ENCODE data around the gene ASAP2.
"Not testable (repeated sequence)": the region's sequence is repeated elsewhere in the genome, so short reads cannot be mapped to it uniquely, and the experiment has no call there.

The ASAP2 gene

GRCh38 chr2:9390151-9390850 lies 183.7 kb downstream of the ASAP2 start:
- no peak for DNase-seq

GRCh38 chr2:9390991-9391390 lies 184.4 kb downstream of the ASAP2 start:
- DNase-seq = no peak

- no peak for DNase-seq
Observed at GRCh38 chr2:9391961-9392720, 185.5 kb downstream of the ASAP2 start.

GRCh38 chr2:9392898-9393765 lies 186.5 kb downstream of the ASAP2 start:
- DNase-seq = no peak

- DNase-seq = no peak
Observed at GRCh38 chr2:9394816-9395215, 188.2 kb downstream of the ASAP2 start.

- no peak for DNase-seq
Observed at GRCh38 chr2:9397201-9397600, 190.6 kb downstream of the ASAP2 start.

GRCh38 chr2:9398251-9398650 lies 191.6 kb downstream of the ASAP2 start:
- DNase-seq = not testable (repeated sequence)

GRCh38 chr2:9398881-9399780 lies 192.5 kb downstream of the ASAP2 start:
- no peak for DNase-seq

- no peak for DNase-seq
Observed at GRCh38 chr2:9400268-9401058, 193.9 kb downstream of the ASAP2 start.

GRCh38 chr2:9401059-9401547 lies 194.5 kb downstream of the ASAP2 start:
- DNase-seq = no peak

- DNase-seq = no peak
Observed at GRCh38 chr2:9401646-9402371, 195.2 kb downstream of the ASAP2 start.

- DNase-seq = no peak
Observed at GRCh38 chr2:9403924-9404323, 197.3 kb downstream of the ASAP2 start.

- no peak for DNase-seq
Observed at GRCh38 chr2:9404451-9404850, 197.8 kb downstream of the ASAP2 start.

- DNase-seq = no peak
Observed at GRCh38 chr2:9405636-9406035, 199.0 kb downstream of the ASAP2 start.

GRCh38 chr2:9406529-9407362 lies 200.1 kb downstream of the ASAP2 start:
- DNase-seq = no peak

GRCh38 chr2:9407363-9407811 lies 200.8 kb downstream of the ASAP2 start:
- no peak for DNase-seq

GRCh38 chr2:9408641-9409151 lies 202.1 kb downstream of the ASAP2 start:
- no peak for DNase-seq

GRCh38 chr2:9410108-9410507 lies 203.5 kb downstream of the ASAP2 start:
- no peak for DNase-seq

- no peak for DNase-seq
Observed at GRCh38 chr2:9412781-9413180, 206.2 kb downstream of the ASAP2 start.

Measured in activated CD4-positive, CD25-positive, alpha-beta regulatory T cell treated with anti-CD3 and anti-CD28 coated beads, Interleukin-2, amount 50 U/mL, for 72 hours (primary cell).